Uterus (tissue), 2 donors: ENCODE data around the gene PLXDC2.

Source experiments
- POLR2A ChIP-seq, 2 donors: fragments of 450-650 bp; IDR thresholded peaks; one replicate each; pipeline ENCODE4 v1.6.1; 2016; ENCODE audit warnings: antibody characterized with exemption in 2 of 2, mild to moderate bottlenecking in 1 of 2, moderate library complexity in 1 of 2
- TF ChIP-seq, protein P1 (sequence below), 4 experiments: fragments of 200-600 bp in 2 of 4; fragments of 450-650 bp in 2 of 4; sonication (generic) in 2 of 4; IDR thresholded peaks; one replicate each; pipeline ENCODE4 v1.5.1; 2016 to 2019; ENCODE audit warnings: antibody characterized with exemption in 4 of 4, mild to moderate bottlenecking in 2 of 4, moderate library complexity in 1 of 4

DNA sequence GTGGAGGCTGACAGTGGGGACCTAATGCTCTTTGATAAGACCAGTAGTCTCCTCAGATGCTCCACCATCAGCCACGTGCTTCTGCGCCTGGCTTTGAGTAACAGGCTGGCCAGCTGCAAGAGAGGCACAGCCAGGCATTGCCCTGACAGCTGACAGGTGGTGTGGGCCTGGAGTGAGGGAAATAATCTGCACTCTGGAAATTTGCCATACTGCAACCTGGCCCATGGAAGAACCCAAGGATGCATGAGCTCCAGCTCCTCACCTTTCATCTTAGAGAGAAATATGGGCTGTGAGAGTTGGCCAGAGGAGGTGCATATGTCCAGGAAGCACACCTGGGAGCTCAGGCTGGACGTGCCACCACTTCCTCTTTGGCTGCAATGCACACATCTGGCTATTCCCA, 118.9 kb downstream of the PLXDC2 start:
- TF ChIP-seq, protein P1, sequence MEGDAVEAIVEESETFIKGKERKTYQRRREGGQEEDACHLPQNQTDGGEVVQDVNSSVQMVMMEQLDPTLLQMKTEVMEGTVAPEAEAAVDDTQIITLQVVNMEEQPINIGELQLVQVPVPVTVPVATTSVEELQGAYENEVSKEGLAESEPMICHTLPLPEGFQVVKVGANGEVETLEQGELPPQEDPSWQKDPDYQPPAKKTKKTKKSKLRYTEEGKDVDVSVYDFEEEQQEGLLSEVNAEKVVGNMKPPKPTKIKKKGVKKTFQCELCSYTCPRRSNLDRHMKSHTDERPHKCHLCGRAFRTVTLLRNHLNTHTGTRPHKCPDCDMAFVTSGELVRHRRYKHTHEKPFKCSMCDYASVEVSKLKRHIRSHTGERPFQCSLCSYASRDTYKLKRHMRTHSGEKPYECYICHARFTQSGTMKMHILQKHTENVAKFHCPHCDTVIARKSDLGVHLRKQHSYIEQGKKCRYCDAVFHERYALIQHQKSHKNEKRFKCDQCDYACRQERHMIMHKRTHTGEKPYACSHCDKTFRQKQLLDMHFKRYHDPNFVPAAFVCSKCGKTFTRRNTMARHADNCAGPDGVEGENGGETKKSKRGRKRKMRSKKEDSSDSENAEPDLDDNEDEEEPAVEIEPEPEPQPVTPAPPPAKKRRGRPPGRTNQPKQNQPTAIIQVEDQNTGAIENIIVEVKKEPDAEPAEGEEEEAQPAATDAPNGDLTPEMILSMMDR (IDR thresholded peaks at IDR 0.05): no peak
- TF ChIP-seq POLR2A (IDR thresholded peaks at IDR 0.05): no peak
